Measurements from ENCODE around the gene GNAI1. TPM values are rescaled to one million over a fixed set of nuclear protein-coding genes. Genes with fewer than 3 reads are reported as not detected.
"Not testable (repeated sequence)": the region's sequence is repeated elsewhere in the genome, so short reads cannot be mapped to it uniquely, and the experiment has no call there.

GNAI1 gene
- total RNA-seq, 2 experiments from 2014 or later, result not detected

DNA sequence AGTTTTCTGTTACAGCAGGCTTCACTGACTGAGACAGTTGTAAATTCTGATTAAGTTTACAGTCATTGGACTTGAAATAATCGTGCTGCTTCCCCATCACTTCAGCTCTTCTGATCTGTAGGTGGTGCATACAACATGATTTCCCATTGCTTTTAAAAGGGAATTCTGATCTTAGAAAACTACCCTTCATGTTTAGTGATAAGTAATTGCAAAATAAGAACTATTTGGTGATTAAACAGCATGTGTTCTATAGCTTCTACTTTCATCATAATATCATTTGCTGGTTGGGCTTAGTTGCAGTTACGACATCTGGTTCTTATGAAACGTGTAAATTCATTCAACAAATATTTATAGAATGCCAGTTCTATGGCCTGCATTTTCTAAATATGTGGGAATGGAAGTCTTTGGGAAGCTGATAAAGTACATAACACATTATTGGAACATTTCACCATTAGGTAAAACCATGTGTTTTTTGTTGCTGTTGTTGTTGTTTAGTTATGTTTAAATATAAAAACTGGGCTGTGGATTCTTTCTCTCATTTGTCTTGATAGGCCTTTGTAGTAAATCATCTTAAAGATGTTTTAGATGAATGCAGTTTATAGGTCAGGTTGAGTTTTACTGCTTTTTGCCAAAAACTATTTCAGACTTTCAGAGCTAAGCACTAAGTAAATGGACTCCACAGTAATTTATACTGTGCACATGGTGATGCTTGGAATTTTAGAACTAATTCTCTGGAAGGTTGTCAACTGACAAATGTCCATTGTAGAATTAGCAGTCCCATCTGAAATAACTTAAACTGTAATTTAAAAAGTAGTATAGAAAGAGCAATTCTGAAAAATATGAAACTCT is 13.1 kb downstream of the GNAI1 start:
- Mint-ChIP-seq H3K27me3 (ENCODE audit: low read depth) (peaks cover 18% of the 10 kb centered on the region), H3K36me3 (ENCODE audit: low read depth) (no peaks in the 10 kb centered on the region), H3K9me3 (ENCODE audit: insufficient read depth) (no peaks in the 10 kb centered on the region), H3K4me1 (ENCODE audit: low read depth) (peaks cover 10% of the 10 kb centered on the region), H3K4me3 (no peak overlapping the region), H3K27ac (no peak overlapping the region)
- ATAC-seq (no peak), DNase-seq (no peak)
- ChIA-PET POLR2A (no interaction called here), CTCF (interaction anchor here (0.7 kb wide), 1 partner anchor 14 kb away, joined by 3 read pairs; no protein-coding TSS in a partner anchor)

DNA sequence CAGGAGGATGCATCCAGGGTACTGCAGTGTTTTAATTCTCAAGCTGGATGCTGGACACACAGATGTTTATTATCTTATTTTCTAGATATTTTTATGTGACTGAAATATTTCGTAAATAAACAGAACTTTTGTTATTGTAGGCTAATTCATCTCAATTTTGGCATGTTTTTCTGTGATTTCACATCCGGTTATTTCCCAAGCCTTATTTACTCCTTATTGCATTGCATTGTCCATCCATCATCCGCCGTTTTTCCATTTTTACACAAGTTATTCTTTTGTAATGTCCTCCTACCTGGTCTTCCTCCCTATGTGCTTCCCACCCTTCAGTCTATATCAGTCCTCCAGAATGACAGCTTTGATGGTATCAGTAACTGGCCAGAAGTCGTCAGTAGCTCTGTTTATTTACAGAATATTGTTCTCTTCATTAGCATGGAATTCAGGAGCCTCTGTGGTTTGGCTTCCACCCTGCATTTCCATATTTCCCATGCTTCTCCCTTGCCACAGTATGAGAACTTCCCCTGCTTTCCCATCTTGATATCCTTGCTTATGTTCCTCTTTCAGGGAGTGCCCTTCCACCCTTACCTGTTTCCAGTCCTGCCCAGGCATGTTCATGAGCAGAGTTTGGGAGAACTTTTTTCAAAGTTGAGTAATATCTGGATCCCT is 16.1 kb downstream of the GNAI1 start:
- Mint-ChIP-seq H3K27me3 (ENCODE audit: low read depth) (peaks cover 14% of the 10 kb centered on the region), H3K4me3 (no peak overlapping the region), H3K4me1 (ENCODE audit: low read depth) (peaks cover 10% of the 10 kb centered on the region), H3K9me3 (ENCODE audit: insufficient read depth) (no peaks in the 10 kb centered on the region), H3K36me3 (ENCODE audit: low read depth) (no peaks in the 10 kb centered on the region), H3K27ac (no peak overlapping the region)
- POLR2A ChIA-PET, result no interaction called here
- CTCF ChIA-PET, result interaction anchor here (0.6 kb wide), 1 partner anchor 63 kb away, joined by 3 read pairs; no protein-coding TSS in a partner anchor
- DNase-seq (no peak), ATAC-seq (no peak)

DNA sequence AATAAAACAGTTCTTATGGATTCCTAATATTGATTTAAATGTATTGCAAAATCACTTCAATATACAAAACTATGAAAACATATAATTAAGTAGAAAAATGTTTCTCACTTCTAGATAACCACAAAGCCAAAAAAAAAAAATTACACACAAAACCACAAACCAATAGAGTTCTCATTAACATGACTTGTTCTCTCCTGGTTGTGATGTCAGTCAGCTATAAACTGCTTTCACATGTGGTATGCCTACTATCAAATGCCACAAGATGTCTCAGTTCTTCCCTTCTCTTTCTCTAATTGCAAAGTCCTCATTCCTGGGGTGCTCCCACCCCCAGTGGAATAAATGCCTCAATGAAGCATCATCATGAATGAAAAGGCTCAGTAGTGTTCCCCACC is 16.6 kb downstream of the GNAI1 start:
- H3K36me3 Mint-ChIP-seq (ENCODE audit: low read depth), result no peaks in the 10 kb centered on the region
- H3K4me3 Mint-ChIP-seq, result no peak overlapping the region
- DNase-seq (no peak), ATAC-seq (peak; percentile 23)
- POLR2A ChIA-PET, result no interaction called here
- peaks cover 10% of the 10 kb centered on the region for H3K4me1 Mint-ChIP-seq (ENCODE audit: low read depth)
- CTCF ChIA-PET, result interaction anchor here (0.6 kb wide), 1 partner anchor 63 kb away, joined by 3 read pairs; no protein-coding TSS in a partner anchor
- H3K27me3 Mint-ChIP-seq (ENCODE audit: low read depth), result peaks cover 12% of the 10 kb centered on the region
- H3K9me3 Mint-ChIP-seq (ENCODE audit: insufficient read depth), result no peaks in the 10 kb centered on the region
- no peak overlapping the region for H3K27ac Mint-ChIP-seq

DNA sequence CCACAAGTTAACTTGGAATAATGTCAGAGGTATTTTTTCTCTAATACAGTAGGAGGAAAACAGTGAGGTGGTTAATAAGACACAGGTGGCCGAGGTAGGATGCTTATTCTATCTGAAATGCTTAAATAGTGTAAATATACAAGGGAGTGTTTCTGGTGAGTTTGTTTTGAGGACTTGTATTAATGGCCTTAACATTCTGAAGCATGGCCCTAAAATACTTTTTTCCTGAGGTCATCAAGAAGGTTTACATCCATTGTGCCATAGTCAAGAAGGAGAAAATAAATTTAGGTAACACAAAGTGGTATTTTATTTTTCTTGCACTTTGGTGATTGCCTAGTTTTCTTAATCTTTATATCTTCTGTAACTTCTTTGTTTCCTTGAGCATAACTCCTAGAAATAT is 18.8 kb downstream of the GNAI1 start:
- H3K27ac Mint-ChIP-seq, result no peak overlapping the region
- peaks cover 10% of the 10 kb centered on the region for H3K27me3 Mint-ChIP-seq (ENCODE audit: low read depth)
- H3K36me3 Mint-ChIP-seq (ENCODE audit: low read depth), result no peaks in the 10 kb centered on the region
- H3K4me1 Mint-ChIP-seq (ENCODE audit: low read depth), result peaks cover 10% of the 10 kb centered on the region
- CTCF ChIA-PET, result no interaction called here
- H3K9me3 Mint-ChIP-seq (ENCODE audit: insufficient read depth), result no peaks in the 10 kb centered on the region
- ATAC-seq (no peak), DNase-seq (no peak)
- H3K4me3 Mint-ChIP-seq, result no peak overlapping the region
- POLR2A ChIA-PET, result no interaction called here

DNA sequence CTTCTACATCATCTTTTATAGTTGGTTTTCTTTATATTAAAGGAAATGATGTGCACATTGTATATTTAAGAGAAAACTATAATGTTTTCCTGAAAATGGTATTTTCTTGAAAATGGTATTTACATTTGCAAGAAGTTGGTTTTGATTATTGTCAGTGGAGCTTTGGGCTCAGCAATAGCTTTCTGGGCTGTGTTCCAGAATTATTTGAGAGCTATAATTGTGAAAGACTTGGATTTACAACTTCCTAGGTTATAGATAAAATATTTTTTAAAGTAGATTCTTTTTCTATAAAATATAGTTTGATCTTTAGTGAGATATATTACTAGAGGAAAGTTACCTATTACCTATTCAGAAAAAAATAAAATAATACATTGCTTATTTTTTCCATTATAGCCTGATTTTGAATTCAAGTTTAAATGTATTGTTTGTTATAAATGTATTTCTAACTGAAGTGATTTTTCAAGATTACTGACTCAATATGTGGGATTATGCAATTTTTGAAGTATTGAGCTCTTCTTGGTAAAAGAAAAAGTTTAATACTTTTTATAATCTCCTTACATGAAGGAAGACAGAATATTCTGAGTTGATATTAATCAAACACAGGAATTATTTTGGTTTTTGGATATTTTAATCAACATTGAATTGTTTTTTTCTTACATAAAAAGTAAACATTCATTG is 20.2 kb downstream of the GNAI1 start:
- POLR2A ChIA-PET, result no interaction called here
- CTCF ChIA-PET, result no interaction called here
- H3K4me1 Mint-ChIP-seq (ENCODE audit: low read depth), result peaks cover 10% of the 10 kb centered on the region
- H3K27me3 Mint-ChIP-seq (ENCODE audit: low read depth), result peaks cover 7% of the 10 kb centered on the region
- no peak overlapping the region for H3K27ac Mint-ChIP-seq
- H3K36me3 Mint-ChIP-seq (ENCODE audit: low read depth), result no peaks in the 10 kb centered on the region
- ATAC-seq (no peak), DNase-seq (no peak)
- no peak overlapping the region for H3K4me3 Mint-ChIP-seq
- no peaks in the 10 kb centered on the region for H3K9me3 Mint-ChIP-seq (ENCODE audit: insufficient read depth)

DNA sequence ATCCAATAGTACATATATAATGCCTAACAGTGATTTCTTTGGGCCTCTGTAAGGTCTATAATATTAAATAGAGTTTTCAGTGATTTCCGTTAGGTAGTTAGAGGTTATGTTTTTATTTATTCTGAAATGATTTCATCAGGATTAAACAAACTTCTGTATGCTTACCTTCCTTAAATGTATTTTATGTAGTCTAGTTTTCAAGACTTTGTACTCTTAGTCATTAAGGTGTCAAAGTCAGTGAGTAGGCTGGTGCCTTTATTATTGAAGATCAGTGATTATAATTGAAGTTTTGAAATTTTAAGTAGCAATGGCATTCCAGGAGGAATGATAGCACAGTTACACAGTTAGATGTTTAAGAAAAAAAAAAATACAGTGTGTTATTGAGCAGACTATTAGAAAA is 20.7 kb downstream of the GNAI1 start:
- ATAC-seq (no peak), DNase-seq (no peak)
- H3K4me1 Mint-ChIP-seq (ENCODE audit: low read depth), result peaks cover 10% of the 10 kb centered on the region
- H3K27ac Mint-ChIP-seq, result no peak overlapping the region
- peaks cover 5% of the 10 kb centered on the region for H3K27me3 Mint-ChIP-seq (ENCODE audit: low read depth)
- H3K4me3 Mint-ChIP-seq, result no peak overlapping the region
- no peaks in the 10 kb centered on the region for H3K36me3 Mint-ChIP-seq (ENCODE audit: low read depth)
- ChIA-PET CTCF (no interaction called here), POLR2A (no interaction called here)
- no peaks in the 10 kb centered on the region for H3K9me3 Mint-ChIP-seq (ENCODE audit: insufficient read depth)

DNA sequence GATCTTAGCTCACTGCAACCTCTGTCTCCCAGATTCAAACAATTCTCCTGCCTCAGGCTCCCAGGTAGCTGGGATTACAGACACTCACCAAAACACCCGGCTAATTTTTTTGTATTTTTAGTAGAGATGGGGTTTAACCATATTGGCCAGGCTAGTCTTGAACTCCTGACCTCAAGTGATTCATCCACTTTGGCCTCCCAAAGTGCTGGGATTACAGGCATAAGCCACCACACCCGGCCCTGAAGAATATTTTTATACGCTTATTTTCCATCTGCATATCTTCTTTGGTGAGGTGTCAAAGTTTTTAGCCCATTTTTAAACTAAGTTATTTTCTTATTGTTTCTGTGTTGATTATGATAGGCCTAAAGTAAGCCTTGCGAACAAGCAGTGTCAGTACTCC is 23.1 kb downstream of the GNAI1 start:
- H3K27me3 Mint-ChIP-seq (ENCODE audit: low read depth); H3K36me3 Mint-ChIP-seq (ENCODE audit: low read depth); DNase-seq; H3K9me3 Mint-ChIP-seq (ENCODE audit: insufficient read depth); ATAC-seq; H3K4me3 Mint-ChIP-seq; POLR2A ChIA-PET; H3K4me1 Mint-ChIP-seq (ENCODE audit: low read depth); H3K27ac Mint-ChIP-seq; CTCF ChIA-PET: not testable (repeated sequence)

DNA sequence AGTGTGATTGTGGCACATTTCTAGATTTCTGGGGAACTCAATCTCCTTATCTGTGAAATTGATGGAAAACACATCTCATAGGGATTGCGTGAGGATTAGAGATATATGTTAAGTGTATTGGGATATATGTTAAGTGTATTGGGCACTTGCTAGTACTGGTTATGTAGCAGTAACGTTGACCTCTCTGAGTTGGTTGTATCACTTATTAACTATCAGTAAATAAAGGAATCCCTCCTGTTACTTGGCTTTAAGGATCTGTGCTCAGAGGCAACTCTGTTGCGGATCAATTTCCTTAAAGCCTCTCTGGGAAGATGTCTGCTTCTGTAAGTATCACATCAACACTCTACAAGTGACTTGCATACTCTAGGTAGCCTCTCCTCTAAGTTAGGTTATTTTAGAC is 25.2 kb downstream of the GNAI1 start:
- CTCF ChIA-PET, result no interaction called here
- H3K27ac Mint-ChIP-seq, result no peak overlapping the region
- no peaks in the 10 kb centered on the region for H3K36me3 Mint-ChIP-seq (ENCODE audit: low read depth)
- ATAC-seq, result no peak
- POLR2A ChIA-PET, result no interaction called here
- H3K9me3 Mint-ChIP-seq (ENCODE audit: insufficient read depth), result no peaks in the 10 kb centered on the region
- no peak overlapping the region for H3K4me3 Mint-ChIP-seq
- no peak for DNase-seq
- no peaks in the 10 kb centered on the region for H3K4me1 Mint-ChIP-seq (ENCODE audit: low read depth)
- H3K27me3 Mint-ChIP-seq (ENCODE audit: low read depth), result no peaks in the 10 kb centered on the region

DNA sequence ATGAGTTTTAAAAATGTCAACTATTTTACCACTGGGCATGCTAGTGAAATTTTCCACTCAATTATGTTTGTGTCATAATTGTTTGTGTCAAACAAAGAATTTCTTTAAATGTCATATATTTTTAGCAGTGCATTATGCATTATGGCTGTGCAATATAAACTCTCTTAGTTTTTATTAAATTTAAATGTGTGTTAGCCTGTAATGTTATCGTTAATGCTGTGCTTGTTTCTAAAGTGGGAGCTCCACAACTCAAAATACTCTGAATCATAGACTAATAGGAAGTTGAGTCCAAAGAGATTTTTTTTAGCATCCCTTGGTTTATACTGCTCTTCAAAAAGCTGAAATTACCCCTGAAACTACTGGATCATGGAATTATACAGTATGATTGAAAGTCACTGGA is 26.8 kb downstream of the GNAI1 start:
- ChIA-PET CTCF (no interaction called here), POLR2A (no interaction called here)
- Mint-ChIP-seq H3K27ac (no peak overlapping the region), H3K36me3 (ENCODE audit: low read depth) (no peaks in the 10 kb centered on the region), H3K4me1 (ENCODE audit: low read depth) (no peaks in the 10 kb centered on the region), H3K9me3 (ENCODE audit: insufficient read depth) (no peaks in the 10 kb centered on the region), H3K4me3 (no peak overlapping the region), H3K27me3 (ENCODE audit: low read depth) (no peaks in the 10 kb centered on the region)
- DNase-seq, result no peak
- ATAC-seq, result no peak

DNA sequence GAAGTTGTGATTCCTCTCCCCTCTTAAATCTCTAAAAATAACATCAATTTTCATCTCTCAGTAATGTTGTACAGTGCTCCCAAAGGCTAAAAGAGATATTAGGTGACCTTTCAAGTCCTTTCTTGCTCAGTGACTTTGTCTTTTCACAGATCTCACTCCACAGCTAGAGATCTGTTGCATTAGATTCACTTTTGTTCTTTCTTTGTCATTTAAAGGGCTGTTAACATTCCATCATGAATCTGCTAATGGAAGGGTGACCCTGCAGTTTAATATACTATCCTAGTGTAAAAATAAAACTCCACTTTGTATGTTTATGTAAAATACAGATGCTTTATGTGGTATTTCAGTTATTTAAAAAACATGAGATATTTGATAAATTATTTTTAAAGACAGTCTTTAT is 30.5 kb downstream of the GNAI1 start:
- Mint-ChIP-seq H3K27me3 (ENCODE audit: low read depth) (no peaks in the 10 kb centered on the region), H3K36me3 (ENCODE audit: low read depth) (no peaks in the 10 kb centered on the region), H3K4me3 (no peak overlapping the region), H3K9me3 (ENCODE audit: insufficient read depth) (peaks cover 8% of the 10 kb centered on the region), H3K4me1 (ENCODE audit: low read depth) (no peaks in the 10 kb centered on the region), H3K27ac (no peak overlapping the region)
- ATAC-seq (no peak), DNase-seq (no peak)
- CTCF ChIA-PET, result no interaction called here
- POLR2A ChIA-PET, result no interaction called here

DNA sequence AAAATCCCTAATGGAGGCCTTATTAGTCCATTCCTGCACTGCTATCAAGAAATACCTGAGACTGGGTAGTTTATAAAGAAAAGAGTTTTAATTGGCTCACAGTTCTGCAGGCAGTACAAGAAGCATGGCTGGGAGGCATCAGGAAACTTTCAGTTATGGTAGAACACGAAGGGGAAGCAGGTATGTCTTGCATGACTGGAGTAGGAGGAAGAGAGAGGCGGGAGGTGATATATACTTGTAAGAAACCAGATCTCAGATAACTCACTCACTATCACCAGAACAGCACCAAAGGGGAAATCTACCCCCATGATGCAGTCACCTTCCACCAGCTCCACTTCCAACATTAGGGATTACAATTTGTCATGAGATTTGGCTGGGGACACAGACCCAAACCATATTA is 35.8 kb downstream of the GNAI1 start:
- H3K27ac Mint-ChIP-seq, result no peak overlapping the region
- H3K9me3 Mint-ChIP-seq (ENCODE audit: insufficient read depth), result peaks cover 25% of the 10 kb centered on the region
- no peak for ATAC-seq
- H3K27me3 Mint-ChIP-seq (ENCODE audit: low read depth), result no peaks in the 10 kb centered on the region
- ChIA-PET POLR2A (no interaction called here), CTCF (no interaction called here)
- H3K4me1 Mint-ChIP-seq (ENCODE audit: low read depth), result peaks cover 2% of the 10 kb centered on the region
- H3K36me3 Mint-ChIP-seq (ENCODE audit: low read depth), result peaks cover 3% of the 10 kb centered on the region
- no peak for DNase-seq
- no peak overlapping the region for H3K4me3 Mint-ChIP-seq

DNA sequence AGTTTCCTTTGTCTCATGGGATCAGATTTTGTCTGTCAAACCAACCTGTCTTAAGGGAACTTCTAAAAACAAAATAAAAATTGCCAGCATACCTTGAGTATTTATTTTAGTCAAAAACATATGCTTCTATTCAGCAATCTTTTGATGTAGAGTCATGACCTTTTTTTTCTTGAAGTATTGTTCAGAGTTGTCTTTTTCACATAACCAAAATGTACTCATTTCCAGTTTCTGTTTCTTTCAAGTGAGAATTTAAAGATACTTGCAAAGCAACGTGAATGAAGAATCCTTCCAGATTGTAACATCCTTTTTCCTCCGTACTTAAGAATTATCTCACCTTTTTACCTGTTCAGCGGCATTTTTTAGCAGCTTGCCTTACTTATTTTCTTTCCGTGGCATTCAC is 37.8 kb downstream of the GNAI1 start:
- no peaks in the 10 kb centered on the region for H3K27me3 Mint-ChIP-seq (ENCODE audit: low read depth)
- POLR2A ChIA-PET, result no interaction called here
- peaks cover 3% of the 10 kb centered on the region for H3K36me3 Mint-ChIP-seq (ENCODE audit: low read depth)
- H3K4me3 Mint-ChIP-seq, result no peak overlapping the region
- CTCF ChIA-PET, result no interaction called here
- peaks cover 25% of the 10 kb centered on the region for H3K9me3 Mint-ChIP-seq (ENCODE audit: insufficient read depth)
- H3K27ac Mint-ChIP-seq, result no peak overlapping the region
- no peak for DNase-seq
- ATAC-seq, result no peak
- H3K4me1 Mint-ChIP-seq (ENCODE audit: low read depth), result peaks cover 3% of the 10 kb centered on the region

Data from activated CD8-positive, alpha-beta T cell treated with anti-CD3 and anti-CD28 coated beads, Interleukin-2, amount 10 ng/mL, durations not matched to agents 7 days and 5 days (primary cell).